HG03139 (cell line): ENCODE data around the gene SPDYE4.

Experiments
- ATAC-seq: cut with Tn5 transposase; IDR thresholded peaks from one replicate; pipeline ENCODE4 v1.9.1; 2021; ENCODE audit not compliant: unreplicated experiment

SPDYE4 gene

GRCh38 chr17:8785547-8786413 is 27.4 kb upstream of the SPDYE4 start:
- ATAC-seq: no peak

- ATAC-seq: no peak
These were observed 23.8 kb upstream of the SPDYE4 start for GRCh38 chr17:8782176-8782575.

- no peak for ATAC-seq
These were observed 23.4 kb upstream of the SPDYE4 start for GRCh38 chr17:8781776-8782175.

- no peak for ATAC-seq
These were observed 18.5 kb upstream of the SPDYE4 start for GRCh38 chr17:8776881-8777280.

GRCh38 chr17:8776248-8776647 is 17.9 kb upstream of the SPDYE4 start:
- no peak for ATAC-seq

- ATAC-seq: no peak
These were observed 8.4 kb upstream of the SPDYE4 start for GRCh38 chr17:8766731-8767130.

GRCh38 chr17:8762012-8762411 is 3.7 kb upstream of the SPDYE4 start:
- ATAC-seq: no peak

- no peak for ATAC-seq
These were observed 1.2 kb downstream of the SPDYE4 start for GRCh38 chr17:8757189-8757588.

- ATAC-seq: no peak
These were observed 2.6 kb downstream of the SPDYE4 start for GRCh38 chr17:8755590-8756255.

- ATAC-seq: no peak
These were observed 3.5 kb downstream of the SPDYE4 start for GRCh38 chr17:8754890-8755289.

- ATAC-seq: no peak
These were observed 4.3 kb downstream of the SPDYE4 start for GRCh38 chr17:8753976-8754440.

- no peak for ATAC-seq
These were observed 5.0 kb downstream of the SPDYE4 start for GRCh38 chr17:8753136-8753975.

- ATAC-seq: no peak
These were observed 8.7 kb downstream of the SPDYE4 start for GRCh38 chr17:8749616-8750015.

- no peak for ATAC-seq
These were observed 10.6 kb downstream of the SPDYE4 start for GRCh38 chr17:8747742-8748141.

GRCh38 chr17:8746501-8747236 is 11.7 kb downstream of the SPDYE4 start:
- ATAC-seq: no peak

GRCh38 chr17:8745586-8746500 is 12.5 kb downstream of the SPDYE4 start:
- ATAC-seq: no peak

GRCh38 chr17:8744086-8744785 is 14.1 kb downstream of the SPDYE4 start:
- ATAC-seq: no peak

GRCh38 chr17:8742819-8743218 is 15.5 kb downstream of the SPDYE4 start:
- ATAC-seq: no peak

GRCh38 chr17:8742274-8742673 is 16.1 kb downstream of the SPDYE4 start:
- ATAC-seq: no peak
